OCI-LY7 (cell line): ENCODE data around the gene ROBO2. TPM values are rescaled to one million over a fixed set of nuclear protein-coding genes. Genes with fewer than 3 reads are reported as not detected.

Experiments
- BruUV-seq: library from RNA; stranded (reverse); fragments of 400-500 nt; replicated peaks from 2 replicates; lab custom pipeline; 2021; lab: Mats Ljungman, UMichigan
- CTCF ChIA-PET: fragments of 300-600 bp; sonication (Branson Sonifier 250); formaldehyde crosslinking; loops from one replicate; lab custom pipeline; 2022; ENCODE audit warnings: antibody characterized with exemption; ENCODE audit not compliant: unreplicated experiment; lab: Charles Lee
- POLR2A ChIA-PET: fragments of 300-600 bp; sonication (Branson Sonifier 250); formaldehyde crosslinking; loops from one replicate; lab custom pipeline; 2022; ENCODE audit warnings: antibody characterized with exemption; lab: Charles Lee
- DNase-seq: peaks from one replicate; pipeline ENCODE4 v3.0.0-alpha.2; 2015; ENCODE audit warnings: low spot score
- H2AFZ ChIP-seq: fragments of 200-600 bp; sonication (generic), shearing (Covaris generic); 2 replicates; pipeline ENCODE4 v1.6.1; 2014; ENCODE audit warnings: mild to moderate bottlenecking, antibody characterized with exemption, low read length, moderate library complexity
- H3K27ac ChIP-seq: fragments of 200-600 bp; sonication (generic); 2 replicates; pipeline ENCODE4 v1.5.1; 2014; ENCODE audit warnings: mixed run types, low read depth, mild to moderate bottlenecking, moderate library complexity, low read length, inconsistent platforms; ENCODE audit not compliant: poor library complexity, severe bottlenecking
- H3K36me3 ChIP-seq: fragments of 200-600 bp; sonication (generic); 2 replicates; pipeline ENCODE4 v1.6.1; 2014; ENCODE audit warnings: mild to moderate bottlenecking, antibody characterized with exemption, low read length, moderate library complexity, mixed read lengths; ENCODE audit not compliant: insufficient read depth
- H3K4me1 ChIP-seq: fragments of 200-600 bp; sonication (generic); 2 replicates; pipeline ENCODE4 v1.5.1; 2014; ENCODE audit warnings: mild to moderate bottlenecking, low read length; ENCODE audit not compliant: insufficient read depth, poor library complexity, severe bottlenecking
- H3K4me2 ChIP-seq: fragments of 200-600 bp; sonication (generic); 2 replicates; pipeline ENCODE4 v1.6.1; 2014; ENCODE audit warnings: mild to moderate bottlenecking, low read length
- H3K4me3 ChIP-seq: fragments of 200-600 bp; sonication (generic); 2 replicates; pipeline ENCODE4 v1.5.1; 2014; ENCODE audit warnings: mild to moderate bottlenecking, low read depth, low read length; ENCODE audit not compliant: poor library complexity, severe bottlenecking
- H3K79me2 ChIP-seq: fragments of 200-600 bp; sonication (generic); 2 replicates; pipeline ENCODE4 v1.6.1; 2016; ENCODE audit warnings: low read depth, mild to moderate bottlenecking, low read length, moderate library complexity, mixed read lengths; ENCODE audit not compliant: insufficient read depth
- H3K9me2 ChIP-seq: fragments of 200-600 bp; sonication (generic); 2 replicates; pipeline ENCODE4 v1.6.1; 2016; ENCODE audit warnings: mild to moderate bottlenecking, low read length, mixed read lengths; ENCODE audit not compliant: insufficient read depth
- H3K9me3 ChIP-seq: fragments of 200-600 bp; sonication (generic); 2 replicates; pipeline ENCODE4 v1.6.1; 2014; ENCODE audit warnings: mild to moderate bottlenecking, mixed run types, low read length, mixed read lengths
- H4K20me1 ChIP-seq: fragments of 200-600 bp; sonication (generic); 2 replicates; pipeline ENCODE4 v1.6.1; 2014; ENCODE audit warnings: mild to moderate bottlenecking, antibody characterized with exemption, low read length, moderate library complexity, mixed read lengths; ENCODE audit not compliant: insufficient read depth
- EZH2phosphoT487 ChIP-seq: fragments of 200-600 bp; sonication (generic); IDR thresholded peaks from 2 replicates; pipeline ENCODE4 v1.6.1; 2018; ENCODE audit warnings: low read depth, borderline replicate concordance, mild to moderate bottlenecking, mixed run types, antibody characterized with exemption, low read length, moderate library complexity, mixed read lengths
- intact Hi-C: fragments of 100-400 bp; cut with micrococcal nuclease; formaldehyde crosslinking; loops from one replicate; pipeline ENCODE4 v1.10.0; 2022; ENCODE audit not compliant: unreplicated experiment
- total RNA-seq, 2 experiments: library from RNA; depleted of rRNA in 1 of 2; stranded (reverse); fragments of >200 nt in 1 of 2; shearing (Covaris generic) in 1 of 2; gene quantifications; 2 replicates each; pipeline ENCODE4 v1.2.3, GENCODE V29; 2014 to 2022
- TF ChIP-seq, protein P1 (sequence below): fragments of 200-600 bp; sonication (generic); conservative IDR thresholded peaks from 2 replicates; pipeline ENCODE4 v1.5.1; 2014; ENCODE audit warnings: mild to moderate bottlenecking, antibody characterized with exemption, low read length, moderate library complexity, mixed read lengths

ROBO2 gene
- total RNA-seq, 2 experiments from 2014 or later = 0.06 to 4.8 TPM

DNA sequence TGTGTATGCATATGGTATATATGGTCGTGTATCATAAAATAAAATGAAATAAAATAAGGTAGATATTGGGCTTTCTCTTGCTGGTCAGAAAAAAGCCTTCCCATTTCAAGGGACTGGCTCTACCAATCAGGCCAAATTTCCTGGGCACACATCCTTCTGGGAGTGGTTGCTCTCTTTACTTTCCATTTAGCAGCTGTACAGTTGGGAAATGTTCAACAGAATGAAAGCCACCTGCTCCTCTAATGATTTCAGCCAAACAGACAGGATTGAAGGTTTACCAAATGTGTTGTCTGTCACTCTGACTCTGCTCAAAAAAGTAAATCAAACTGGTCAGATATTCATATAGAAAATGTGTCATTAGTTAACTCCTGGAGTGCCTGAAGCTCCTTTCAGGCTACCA is 380.4 kb downstream of the ROBO2 start:
- Histone ChIP-seq H3K27ac (no peak overlapping the region), H3K4me3 (no peak overlapping the region), H3K4me2 (no peak overlapping the region), H2AFZ (no peak overlapping the region), H4K20me1 (no peaks in the 10 kb centered on the region), H3K4me1 (no peaks in the 10 kb centered on the region), H3K79me2 (no peaks in the 10 kb centered on the region), H3K9me2 (no peaks in the 10 kb centered on the region), H3K36me3 (no peaks in the 10 kb centered on the region), H3K9me3 (no peaks in the 10 kb centered on the region)
- ChIA-PET POLR2A (no interaction called here), CTCF (no interaction called here)
- intact Hi-C loops = no loop called here
- no peak for DNase-seq
- BruUV-seq = no TSS peak
- TF ChIP-seq EZH2phosphoT487 = no peak

DNA sequence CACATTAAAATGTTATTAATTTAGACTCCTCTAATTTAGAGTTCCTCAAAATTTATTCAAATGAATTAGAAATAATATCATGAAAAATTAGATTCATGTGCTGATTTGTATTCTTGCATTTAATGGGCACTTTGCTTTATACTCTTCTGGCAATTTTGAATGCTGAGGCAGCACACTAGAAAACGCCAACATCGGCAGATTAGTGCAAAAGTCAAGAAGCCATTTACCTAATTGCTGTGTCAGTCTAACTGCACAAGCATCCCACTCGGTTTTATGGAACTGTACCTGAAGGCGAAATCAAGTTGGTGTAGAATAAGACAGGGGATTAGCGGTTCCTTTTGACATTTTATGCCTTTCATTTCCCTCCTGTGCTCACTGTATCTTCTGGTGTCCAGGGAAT is 382.0 kb downstream of the ROBO2 start:
- no peaks in the 10 kb centered on the region for H3K79me2 ChIP-seq

DNA sequence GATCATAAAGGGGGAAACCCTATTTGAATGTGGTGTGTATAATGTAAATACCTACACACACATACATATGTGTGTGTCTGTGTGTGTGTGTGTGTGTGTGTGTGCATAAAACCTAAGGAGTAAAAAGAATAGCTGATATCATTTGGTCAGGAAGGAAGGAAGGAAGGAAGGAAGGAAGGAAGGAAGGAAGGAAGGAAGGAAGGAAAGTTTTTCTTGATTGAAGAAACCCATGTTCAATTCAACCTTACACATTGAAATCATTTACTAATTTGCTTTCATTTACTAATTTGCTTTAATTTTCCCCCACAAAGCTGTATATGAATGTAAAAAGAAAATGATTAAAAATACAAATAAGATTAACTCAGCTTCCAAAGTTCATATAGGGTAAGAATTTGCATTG is 386.6 kb downstream of the ROBO2 start:
- Histone ChIP-seq H4K20me1 (no peaks in the 10 kb centered on the region), H3K36me3 (no peaks in the 10 kb centered on the region), H3K4me1 (no peaks in the 10 kb centered on the region), H3K4me2 (no peak overlapping the region), H3K4me3 (no peak overlapping the region), H3K27ac (no peak overlapping the region), H3K9me3 (no peaks in the 10 kb centered on the region), H2AFZ (no peak overlapping the region), H3K9me2 (no peaks in the 10 kb centered on the region), H3K79me2 (no peaks in the 10 kb centered on the region)
- ChIA-PET CTCF (no interaction called here), POLR2A (no interaction called here)
- DNase-seq = no peak
- TF ChIP-seq, protein P1, sequence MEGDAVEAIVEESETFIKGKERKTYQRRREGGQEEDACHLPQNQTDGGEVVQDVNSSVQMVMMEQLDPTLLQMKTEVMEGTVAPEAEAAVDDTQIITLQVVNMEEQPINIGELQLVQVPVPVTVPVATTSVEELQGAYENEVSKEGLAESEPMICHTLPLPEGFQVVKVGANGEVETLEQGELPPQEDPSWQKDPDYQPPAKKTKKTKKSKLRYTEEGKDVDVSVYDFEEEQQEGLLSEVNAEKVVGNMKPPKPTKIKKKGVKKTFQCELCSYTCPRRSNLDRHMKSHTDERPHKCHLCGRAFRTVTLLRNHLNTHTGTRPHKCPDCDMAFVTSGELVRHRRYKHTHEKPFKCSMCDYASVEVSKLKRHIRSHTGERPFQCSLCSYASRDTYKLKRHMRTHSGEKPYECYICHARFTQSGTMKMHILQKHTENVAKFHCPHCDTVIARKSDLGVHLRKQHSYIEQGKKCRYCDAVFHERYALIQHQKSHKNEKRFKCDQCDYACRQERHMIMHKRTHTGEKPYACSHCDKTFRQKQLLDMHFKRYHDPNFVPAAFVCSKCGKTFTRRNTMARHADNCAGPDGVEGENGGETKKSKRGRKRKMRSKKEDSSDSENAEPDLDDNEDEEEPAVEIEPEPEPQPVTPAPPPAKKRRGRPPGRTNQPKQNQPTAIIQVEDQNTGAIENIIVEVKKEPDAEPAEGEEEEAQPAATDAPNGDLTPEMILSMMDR = no peak
- no peak for TF ChIP-seq EZH2phosphoT487
- intact Hi-C loops = no loop called here
- BruUV-seq = no TSS peak

More for the DNA sequence above, 382.0 kb downstream of the ROBO2 start:
- no peak for TF ChIP-seq EZH2phosphoT487
- TF ChIP-seq, protein P1 = no peak
- Histone ChIP-seq H3K9me2 (no peaks in the 10 kb centered on the region), H4K20me1 (no peaks in the 10 kb centered on the region), H3K36me3 (no peaks in the 10 kb centered on the region), H3K4me1 (no peaks in the 10 kb centered on the region), H3K9me3 (no peaks in the 10 kb centered on the region), H2AFZ (no peak overlapping the region), H3K4me3 (no peak overlapping the region), H3K4me2 (no peak overlapping the region), H3K27ac (no peak overlapping the region)
- DNase-seq = no peak
- ChIA-PET CTCF (no interaction called here), POLR2A (interaction anchor here (0.7 kb wide), 1 partner anchor 64 kb away, joined by 3 read pairs; no protein-coding TSS in a partner anchor)
- intact Hi-C loops = no loop called here
- no TSS peak for BruUV-seq
